GM18499 (cell line): ENCODE results near the gene NCS1.
"Not testable (repeated sequence)": the region's sequence is repeated elsewhere in the genome, so short reads cannot be mapped to it uniquely, and the experiment has no call there.

ENCODE experiments used
- ATAC-seq: cut with Tn5 transposase; IDR thresholded peaks from one replicate; pipeline ENCODE4 v1.9.1; 2021; ENCODE audit warnings: moderate number of reproducible peaks; ENCODE audit not compliant: insufficient read depth, unreplicated experiment

NCS1 gene

DNA sequence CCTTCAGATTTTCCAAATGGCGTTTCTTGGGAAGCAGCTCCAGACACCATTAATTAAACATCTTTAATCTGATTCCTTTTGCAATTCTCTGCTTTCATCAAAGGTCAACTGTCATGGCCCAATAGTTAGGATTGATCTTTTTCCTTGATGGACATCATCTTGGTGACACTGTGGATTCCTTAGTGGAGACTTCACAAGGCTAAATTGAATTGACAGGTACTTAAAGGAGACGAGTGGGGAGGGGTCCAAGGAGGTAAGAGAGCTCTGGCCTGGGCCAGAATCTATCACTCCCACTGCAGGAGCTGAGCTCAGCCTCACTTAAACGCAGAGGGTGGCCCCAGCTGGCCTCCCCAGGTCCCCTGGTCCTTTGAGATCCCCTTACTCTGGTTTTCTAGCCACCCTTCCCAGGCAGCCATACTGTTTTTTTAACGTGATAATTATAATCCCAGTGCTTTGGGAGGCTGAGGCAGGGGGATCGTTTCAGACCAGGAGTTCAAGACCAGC, 83.5 kb downstream of the NCS1 start:
- ATAC-seq, result no peak

GRCh38 chr9:130256644-130257043, 84.4 kb downstream of the NCS1 start:
- ATAC-seq, result no peak

DNA sequence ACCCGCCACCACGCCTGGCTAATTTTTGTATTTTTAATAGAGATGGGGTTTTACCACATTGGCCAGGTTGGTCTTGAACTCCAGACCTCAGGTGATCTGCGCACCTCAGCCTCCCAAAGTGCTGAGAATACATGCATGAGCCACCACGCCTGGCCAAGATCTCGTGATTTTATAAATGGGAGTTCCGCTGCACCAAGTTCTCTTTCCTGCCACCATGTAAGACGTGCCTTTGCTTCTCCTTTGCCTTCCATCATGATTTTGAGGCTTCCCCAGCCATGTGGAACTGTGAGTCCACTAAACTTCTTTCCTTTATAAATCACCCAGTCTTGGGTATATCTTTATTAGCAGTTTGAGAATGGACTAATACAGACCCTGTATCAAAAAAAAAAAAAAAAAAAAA, 85.9 kb downstream of the NCS1 start:
- ATAC-seq, result not testable (repeated sequence)

DNA sequence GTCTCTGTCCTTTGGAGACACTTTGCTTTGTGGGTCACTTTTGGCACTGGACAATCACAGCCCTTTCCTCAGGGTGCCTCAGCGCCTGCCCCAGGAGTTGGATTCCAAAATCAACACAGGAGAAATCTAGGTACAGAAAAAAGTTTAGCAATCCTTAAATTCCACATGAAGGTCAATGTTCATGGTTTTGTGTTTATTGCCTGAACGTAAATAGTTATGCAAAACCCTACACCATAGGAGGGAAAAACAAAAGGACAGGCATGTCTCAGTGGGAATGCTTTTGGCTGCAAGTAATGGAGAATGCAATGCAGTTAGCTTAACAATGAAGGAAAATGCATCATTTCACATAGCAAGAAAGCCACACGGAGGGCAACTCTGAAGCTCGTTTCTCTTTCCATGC, 86.8 kb downstream of the NCS1 start:
- ATAC-seq, result no peak

GRCh38 chr9:130260816-130261765, 88.9 kb downstream of the NCS1 start:
- no peak for ATAC-seq

DNA sequence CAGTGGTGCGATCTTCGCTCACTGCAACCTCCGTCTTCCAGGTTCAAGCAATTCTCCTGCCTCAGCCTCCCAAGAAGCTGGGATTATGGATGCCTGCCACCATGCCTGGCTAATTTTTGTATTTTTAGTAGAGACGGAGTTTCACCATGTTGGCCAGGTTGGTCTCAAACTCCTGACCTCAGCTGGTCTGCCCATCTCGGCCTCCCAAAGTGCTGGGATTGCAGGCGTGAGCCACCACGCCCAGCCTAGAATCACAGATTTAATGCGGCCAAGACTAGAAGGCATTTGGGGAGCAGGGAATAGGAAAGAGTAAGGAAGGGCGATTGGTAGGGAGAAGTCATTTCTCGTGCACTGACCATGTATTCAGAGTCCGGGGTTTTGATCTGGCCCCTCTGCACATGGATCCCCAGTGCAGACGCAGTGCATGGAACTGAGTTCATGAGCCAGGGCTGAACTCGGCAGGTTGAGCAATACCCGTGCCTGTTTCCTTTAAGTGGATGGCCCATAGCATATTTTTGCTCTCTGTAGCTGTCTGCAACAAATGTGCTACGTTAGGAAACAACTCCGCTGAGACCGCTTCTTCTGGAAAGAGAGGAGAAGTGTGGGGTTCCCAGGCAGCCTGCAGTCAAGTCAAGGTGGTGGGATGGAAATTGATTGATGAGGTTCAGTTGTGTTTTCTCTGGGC, 90.0 kb downstream of the NCS1 start:
- ATAC-seq, result no peak

- no peak for ATAC-seq
Measured at GRCh38 chr9:130262771-130263170, 90.6 kb downstream of the NCS1 start.

DNA sequence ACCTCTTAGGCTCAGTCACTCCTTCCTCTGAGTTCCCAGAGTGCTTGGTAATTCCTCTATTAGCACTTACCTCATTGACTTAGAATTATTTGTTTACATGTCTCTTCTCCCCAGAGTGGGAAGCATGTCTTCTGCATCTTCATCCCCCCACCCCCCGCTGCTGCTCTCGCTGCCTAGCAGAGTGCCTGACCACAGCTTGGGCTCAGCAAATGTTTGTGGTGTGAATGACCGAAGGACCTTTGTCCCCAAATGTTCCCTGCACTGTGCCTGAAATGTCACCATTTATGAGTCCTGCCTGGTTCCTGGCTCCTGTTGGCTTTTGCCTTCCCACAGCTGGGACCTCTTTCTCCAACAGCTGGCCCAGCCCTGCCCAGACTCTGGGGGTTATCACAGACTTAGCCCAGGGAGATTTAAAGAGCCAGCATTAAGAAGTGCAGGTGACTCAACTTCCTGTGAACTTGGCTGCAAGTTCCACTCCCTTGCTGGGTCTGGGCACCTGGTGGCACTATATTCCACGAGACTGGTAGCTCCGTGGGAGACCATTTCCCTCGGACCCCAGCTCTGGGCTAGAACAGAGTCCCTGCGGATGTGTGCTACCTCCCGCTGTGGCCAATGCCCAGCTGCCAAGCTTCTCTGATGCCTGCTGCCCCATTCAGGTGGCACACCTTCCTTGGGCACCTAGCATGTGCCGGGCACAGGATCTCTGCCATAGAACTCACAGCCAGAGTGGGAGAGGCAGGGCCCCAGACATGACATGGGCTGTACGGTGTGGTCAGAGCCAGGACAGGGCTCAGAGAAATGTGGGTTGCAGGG, 91.6 kb downstream of the NCS1 start:
- no peak for ATAC-seq

DNA sequence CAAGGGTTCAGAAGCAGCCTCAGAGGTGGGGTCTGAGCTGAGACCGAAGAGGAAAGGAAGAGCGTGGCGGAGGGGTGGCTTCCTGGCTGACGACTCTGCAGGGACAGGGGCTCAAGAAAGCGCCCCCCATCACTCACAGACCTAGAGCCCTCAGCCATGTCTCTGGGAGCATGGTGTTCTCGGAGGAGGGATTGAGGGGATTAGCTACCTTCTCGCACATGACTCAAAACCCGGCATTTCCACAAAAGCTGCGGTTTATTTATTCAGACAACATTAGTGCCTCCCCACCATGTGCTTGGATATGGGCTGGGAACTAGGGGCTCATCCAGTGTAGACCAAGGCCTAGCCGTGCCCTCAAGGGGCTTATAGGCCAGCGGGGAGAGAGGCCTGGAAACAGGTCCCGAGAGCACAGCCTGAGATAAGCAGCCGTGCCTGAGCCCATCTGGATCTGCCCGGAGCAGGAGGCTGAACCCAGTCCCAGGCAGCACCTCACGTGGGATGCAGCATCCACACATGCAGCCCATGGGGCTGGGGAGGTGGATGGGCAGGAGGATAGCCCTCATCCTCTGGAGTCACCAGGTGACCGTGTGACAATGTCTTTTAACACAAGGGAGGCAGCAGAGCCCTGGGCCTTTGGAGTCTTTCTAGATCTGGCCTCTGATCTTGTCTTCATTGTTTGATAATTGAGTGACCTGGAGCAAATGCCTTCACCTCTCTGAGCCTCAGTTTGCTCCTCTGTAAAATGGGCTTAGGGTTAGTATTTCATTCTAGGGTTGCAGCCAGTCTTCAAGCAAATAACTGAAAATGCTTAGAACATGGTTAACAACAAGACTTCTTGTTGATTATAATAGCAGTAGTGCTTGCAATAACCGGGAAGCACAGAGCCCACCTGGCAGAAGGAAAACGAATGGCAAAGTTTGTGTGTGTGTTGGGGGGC, 92.5 kb downstream of the NCS1 start:
- ATAC-seq, result no peak

GRCh38 chr9:130265431-130266235, 93.4 kb downstream of the NCS1 start, which contains the start of gene HMCN2:
Gene HMCN2, plus strand, starts transcription at chr9:130265760. Its CDS starts 119 bp downstream, at chr9:130265879.
- no peak for ATAC-seq

- no peak for ATAC-seq
Measured at GRCh38 chr9:130266236-130267098, 94.3 kb downstream of the NCS1 start.

GRCh38 chr9:130267930-130268329, 95.7 kb downstream of the NCS1 start:
- ATAC-seq, result no peak

GRCh38 chr9:130268521-130269211, 96.5 kb downstream of the NCS1 start:
- no peak for ATAC-seq

DNA sequence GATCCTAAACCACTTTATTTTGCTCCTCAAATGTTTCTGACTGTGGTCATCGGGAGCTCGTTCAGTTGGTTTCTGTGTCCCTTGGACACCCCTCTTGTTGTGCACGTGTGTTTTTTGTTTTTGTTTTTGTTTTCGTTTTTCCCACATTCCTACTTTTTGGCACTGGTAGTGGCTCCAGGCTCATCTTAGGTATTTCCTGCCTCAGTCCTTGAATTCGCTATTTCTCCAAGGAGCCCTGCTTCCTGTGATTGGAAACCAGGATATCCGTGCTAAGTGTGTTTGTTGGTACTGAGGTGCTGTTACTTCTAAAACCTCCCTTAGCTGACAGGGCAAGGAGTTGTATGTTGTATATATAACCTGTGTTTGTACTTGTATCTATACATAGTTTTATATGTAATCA, 99.3 kb downstream of the NCS1 start:
- ATAC-seq, result no peak

DNA sequence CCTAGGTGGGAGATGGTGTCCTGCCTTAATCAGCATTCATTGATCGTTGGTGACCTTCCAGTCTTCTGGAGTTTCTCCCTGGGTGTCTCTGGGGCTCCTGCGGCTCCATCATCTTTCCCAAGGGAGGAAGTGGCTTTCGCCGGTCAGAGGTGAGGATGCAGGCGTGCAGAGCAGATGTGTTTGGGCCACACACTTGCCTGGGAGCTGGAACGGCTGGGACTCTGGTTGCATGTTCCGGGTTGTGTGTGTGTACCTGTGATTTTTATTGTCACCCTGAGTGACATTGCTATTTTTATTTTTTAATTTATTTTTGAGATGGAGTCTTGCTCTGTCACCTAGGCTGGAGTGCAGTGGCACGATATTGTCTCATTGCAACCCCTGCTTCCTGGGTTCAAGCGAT, 103.0 kb downstream of the NCS1 start:
- ATAC-seq, result no peak

- ATAC-seq, result no peak
Measured at GRCh38 chr9:130276121-130276520, 103.9 kb downstream of the NCS1 start.

DNA sequence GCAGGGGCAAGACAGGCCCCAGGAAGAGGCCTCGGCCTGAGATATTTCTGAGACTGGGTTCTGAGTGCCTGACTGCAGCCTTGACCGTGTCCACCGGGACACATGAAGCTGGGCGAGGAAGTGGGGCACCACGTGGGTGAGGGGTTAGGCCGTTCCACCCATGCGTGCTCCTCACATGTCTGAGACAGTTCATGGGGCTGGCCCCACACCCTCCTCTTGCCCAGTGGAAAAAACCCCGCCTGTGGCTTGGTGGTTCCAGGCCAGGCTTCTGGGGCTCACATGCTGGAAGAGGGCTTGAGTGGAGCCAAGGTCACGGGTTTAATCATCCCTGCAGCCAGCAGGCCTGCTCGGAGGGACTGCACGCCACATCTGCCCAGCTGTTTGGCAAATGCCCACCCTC, 104.8 kb downstream of the NCS1 start:
- ATAC-seq, result no peak
